Stimulated activated naive B cell treated with anti-CD40 and anti-IgM and Interleukin-4, amounts not matched to agents 10 μg/mL and 1 μg/mL and 100 μg/mL, for 72 hours (primary cell): ENCODE results near the gene RAMP3.

Source experiments
- ATAC-seq, 2 donors: fragments of 150-1000 bp; cut with Tn5 transposase; replicated peaks; 2 replicates each; pipeline ENCODE4 v1.10.0; 2021; ENCODE audit warnings: moderate library complexity in 1 of 2
- DNase-seq: peaks from one replicate; pipeline ENCODE4 v3.0.0; 2021
- H3K27ac Mint-ChIP-seq: one replicate; pipeline ENCODE4 v1.8.0; 2022; ENCODE audit warnings: mild to moderate bottlenecking, mixed read lengths
- H3K27me3 Mint-ChIP-seq, 2 donors: one replicate each; pipeline ENCODE4 v1.8.0; 2022; ENCODE audit warnings: mixed read lengths in 2 of 2
- H3K36me3 Mint-ChIP-seq, 2 donors: one replicate each; pipeline ENCODE4 v1.8.0; 2022; ENCODE audit warnings: mixed read lengths in 2 of 2, mild to moderate bottlenecking in 1 of 2
- H3K4me1 Mint-ChIP-seq, 2 donors: one replicate each; pipeline ENCODE4 v1.8.0; 2022; ENCODE audit warnings: mixed read lengths in 2 of 2, mild to moderate bottlenecking in 1 of 2
- H3K4me3 Mint-ChIP-seq, 2 donors: one replicate each; pipeline ENCODE4 v1.8.0; 2022; ENCODE audit warnings: mild to moderate bottlenecking in 2 of 2, mixed read lengths in 2 of 2, moderate library complexity in 1 of 2
- H3K9me3 Mint-ChIP-seq, 2 donors: one replicate each; pipeline ENCODE4 v1.8.0; 2022; ENCODE audit warnings: mixed read lengths in 2 of 2, mild to moderate bottlenecking in 1 of 2

RAMP3 gene

GRCh38 chr7:45233249-45233775, 75.7 kb downstream of the RAMP3 start:
- ATAC-seq (no peak), DNase-seq (no peak)
- H3K36me3 Mint-ChIP-seq: no peaks in the 10 kb centered on the region
- peaks cover 23 to 55% of the 10 kb centered on the region in 2 donors for H3K27me3 Mint-ChIP-seq
- no peak overlapping the region for H3K4me3 Mint-ChIP-seq
- H3K9me3 Mint-ChIP-seq: no peaks in the 10 kb centered on the region
- H3K27ac Mint-ChIP-seq: no peak overlapping the region
- no peaks in the 10 kb centered on the region for H3K4me1 Mint-ChIP-seq
